ENCODE results near the gene C16orf74.

Gene C16orf74

GRCh38 chr16:85765211-85765610 lies 14.3 kb upstream of the C16orf74 start:
- no peak for TF ChIP-seq CTCF (IDR thresholded peaks at IDR 0.05; ENCODE audit: low read depth, low read length)
- H3K4me3 ChIP-seq (ENCODE audit: low read depth, low read length): no peak overlapping the region

GRCh38 chr16:85763616-85764015 lies 12.7 kb upstream of the C16orf74 start:
- no peak overlapping the region for H3K4me3 ChIP-seq (ENCODE audit: low read depth, low read length)
- no peak for TF ChIP-seq CTCF (IDR thresholded peaks at IDR 0.05; ENCODE audit: low read depth, low read length)

DNA sequence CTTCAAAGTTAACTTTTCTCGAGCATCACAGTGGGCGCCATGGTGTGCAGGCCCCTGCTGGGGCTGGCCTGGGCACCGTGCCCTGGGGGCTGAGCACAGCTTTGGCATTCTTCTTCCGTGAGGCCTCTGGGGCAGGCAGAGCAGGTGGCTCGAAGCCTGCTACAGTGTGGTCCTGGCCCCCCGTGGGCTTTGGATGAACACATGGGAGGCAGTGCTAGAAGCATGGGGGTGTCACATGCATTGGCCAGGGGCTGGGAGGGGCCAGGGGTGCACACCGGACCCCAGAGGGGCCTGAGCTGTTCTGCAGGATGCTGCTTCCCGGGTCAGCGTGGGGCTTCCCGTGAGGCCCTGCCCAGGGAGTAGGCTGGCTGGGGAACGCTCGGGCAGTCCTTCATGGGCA lies 12.1 kb upstream of the C16orf74 start:
- TF ChIP-seq CTCF (IDR thresholded peaks at IDR 0.05; ENCODE audit: low read depth, low read length): no peak
- H3K4me3 ChIP-seq (ENCODE audit: low read depth, low read length): no peak overlapping the region

DNA sequence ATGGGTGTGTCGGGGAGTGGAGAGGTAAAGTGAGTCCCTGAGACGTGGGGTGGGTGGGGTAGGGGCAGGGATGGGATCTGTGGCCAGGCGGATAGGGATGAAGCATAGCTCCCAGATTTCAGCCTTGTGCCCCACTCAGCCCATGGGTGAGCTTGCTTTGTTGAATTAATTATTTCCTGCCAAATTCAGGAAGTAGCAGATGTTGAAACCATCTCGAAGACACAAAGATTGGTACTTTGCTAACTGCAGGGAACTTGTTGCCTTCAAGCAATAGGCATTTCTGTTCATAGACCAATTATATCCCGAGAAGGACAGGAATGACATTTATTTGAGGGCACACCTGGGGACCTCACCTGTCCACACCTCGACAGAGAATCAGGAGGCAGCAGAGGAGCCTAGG lies 11.0 kb upstream of the C16orf74 start:
- no peak for TF ChIP-seq CTCF (IDR thresholded peaks at IDR 0.05; ENCODE audit: low read depth, low read length)
- H3K4me3 ChIP-seq (ENCODE audit: low read depth, low read length): no peak overlapping the region

DNA sequence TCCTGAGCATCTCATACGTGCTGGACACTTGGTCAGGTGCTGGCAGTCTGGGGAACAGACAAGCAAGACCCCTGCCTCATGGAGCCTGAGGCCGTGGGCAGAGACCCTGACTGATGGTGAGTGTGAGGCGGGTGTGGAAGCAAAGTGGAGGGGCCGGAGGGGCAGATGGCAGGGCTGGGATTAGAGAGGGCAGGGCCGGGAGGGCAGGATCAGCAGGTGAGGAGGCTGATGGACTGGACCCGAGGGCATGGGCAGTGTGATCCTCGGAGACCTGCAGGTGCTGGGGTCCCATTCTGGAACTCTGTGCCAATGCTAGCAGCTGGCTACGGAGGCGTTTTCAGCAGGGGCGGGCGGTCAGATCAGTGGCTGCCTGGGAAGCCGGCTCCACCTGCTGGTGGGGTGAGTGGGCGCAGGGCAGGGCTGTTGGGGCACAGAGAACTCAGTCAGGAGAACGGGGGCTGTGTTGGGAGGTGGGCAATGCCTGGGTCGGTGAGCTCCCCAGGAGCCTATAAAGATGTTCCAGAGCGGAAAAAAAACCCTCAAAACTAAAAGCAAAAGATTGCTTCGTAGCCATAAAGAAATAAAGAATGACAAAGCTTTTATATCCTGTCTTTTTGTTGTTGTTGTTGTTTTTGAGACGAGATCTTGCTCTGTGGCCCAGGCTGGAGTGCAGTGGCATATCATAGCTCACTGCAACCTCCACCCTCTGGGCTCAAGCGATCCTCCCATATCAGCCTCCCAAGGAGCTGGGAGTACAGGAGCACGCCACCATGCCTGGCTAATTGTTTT lies 8.9 kb upstream of the C16orf74 start:
- 0 out of 2 replicates have a peak, but pooled peaks have one; percentile 14 for TF ChIP-seq CTCF (IDR thresholded peaks at IDR 0.05; ENCODE audit: low read depth, low read length)
- H3K4me3 ChIP-seq (ENCODE audit: low read depth, low read length): no peak overlapping the region

GRCh38 chr16:85759136-85759535 lies 8.2 kb upstream of the C16orf74 start:
- no peak overlapping the region for H3K4me3 ChIP-seq (ENCODE audit: low read depth, low read length)
- no peak for TF ChIP-seq CTCF (IDR thresholded peaks at IDR 0.05; ENCODE audit: low read depth, low read length)

DNA sequence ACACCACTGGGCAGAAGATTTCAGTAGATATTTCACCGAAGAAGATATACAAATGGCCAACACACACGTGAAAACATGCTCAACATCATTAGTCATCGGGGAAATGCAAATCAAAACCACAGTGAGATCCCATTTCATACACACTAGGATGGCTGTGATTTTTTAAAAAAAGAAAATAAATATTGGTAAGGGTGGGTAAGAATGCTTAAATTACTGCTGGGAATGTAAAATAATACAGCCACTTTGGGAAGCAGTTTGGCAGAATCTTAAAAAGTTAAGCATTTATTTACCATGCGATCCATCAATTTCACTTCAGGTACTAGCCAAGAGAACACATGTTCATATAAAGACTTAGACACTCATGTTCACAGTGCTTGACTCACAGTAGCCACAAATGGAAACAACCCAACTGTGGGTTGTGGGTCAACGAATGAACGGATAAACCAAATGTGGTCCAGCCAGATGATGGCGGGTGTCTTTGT lies 6.5 kb upstream of the C16orf74 start:
- no peak overlapping the region for H3K4me3 ChIP-seq (ENCODE audit: low read depth, low read length)
- no peak for TF ChIP-seq CTCF (IDR thresholded peaks at IDR 0.05; ENCODE audit: low read depth, low read length)

Measured in WI38 (cell line).